Esophagus muscularis mucosa (tissue), 4 donors: ENCODE data around the gene GOLGA8A.

Source experiments
- CTCF ChIP-seq, 3 experiments: fragments of 200-600 bp in 2 of 3; fragments of 450-650 bp in 1 of 3; sonication (generic) in 2 of 3; IDR thresholded peaks; one replicate each; pipeline ENCODE4 v1.5.1; 2017 to 2019; ENCODE audit warnings: antibody characterized with exemption in 3 of 3, mild to moderate bottlenecking in 2 of 3, moderate library complexity in 1 of 3
- EP300 ChIP-seq: sonication (generic); formaldehyde crosslinking; IDR thresholded peaks from one replicate; pipeline ENCODE4 v1.6.1; 2017; ENCODE audit warnings: antibody characterized with exemption
- POLR2A ChIP-seq: fragments of 450-650 bp; IDR thresholded peaks from one replicate; pipeline ENCODE4 v1.6.1; 2017; ENCODE audit warnings: antibody characterized with exemption, moderate library complexity, mild to moderate bottlenecking, low read depth
- POLR2AphosphoS5 ChIP-seq, 2 donors: sonication (generic); formaldehyde crosslinking; IDR thresholded peaks; one replicate each; pipeline ENCODE4 v1.6.1; 2017; ENCODE audit warnings: antibody characterized with exemption in 2 of 2

GRCh38 chr15:34436126-34436955 lies 1.3 kb downstream of the GOLGA8A start:
- no peak for TF ChIP-seq CTCF (IDR thresholded peaks at IDR 0.05)
- no peak for TF ChIP-seq POLR2A
- no peak for TF ChIP-seq POLR2AphosphoS5 (IDR thresholded peaks at IDR 0.05)
- TF ChIP-seq EP300, result no peak
